Immature natural killer cell (primary cell): ENCODE results near the gene TTBK2. TPM values are rescaled to one million over a fixed set of nuclear protein-coding genes. Genes with fewer than 3 reads are reported as not detected.

Source experiments
- DNase-seq, 3 donors: peaks; one replicate each; pipeline ENCODE4 v3.0.0; 2022; ENCODE audit warnings: mixed read lengths in 1 of 3
- H3K27ac Mint-ChIP-seq, 6 donors: one replicate each; pipeline ENCODE4 v1.8.0; 2020; ENCODE audit warnings: mixed read lengths in 6 of 6, mild to moderate bottlenecking in 5 of 6, inconsistent platforms in 4 of 6, moderate library complexity in 3 of 6
- H3K27me3 Mint-ChIP-seq, 3 donors: one replicate each; pipeline ENCODE4 v1.8.0; 2020 to 2021; ENCODE audit warnings: low read depth in 3 of 3, mild to moderate bottlenecking in 3 of 3, mixed read lengths in 3 of 3, moderate library complexity in 3 of 3, inconsistent platforms in 1 of 3
- H3K36me3 Mint-ChIP-seq, 3 donors: one replicate each; pipeline ENCODE4 v1.8.0; 2020; ENCODE audit warnings: mixed read lengths in 3 of 3, inconsistent platforms in 2 of 3, mild to moderate bottlenecking in 2 of 3
- H3K4me1 Mint-ChIP-seq, 2 donors: one replicate each; pipeline ENCODE4 v1.8.0; 2020; ENCODE audit warnings: inconsistent platforms in 2 of 2, mild to moderate bottlenecking in 2 of 2, mixed read lengths in 2 of 2, moderate library complexity in 1 of 2
- H3K4me3 Mint-ChIP-seq, 5 donors: one replicate each; pipeline ENCODE4 v1.8.0; 2020; ENCODE audit warnings: mild to moderate bottlenecking in 5 of 5, mixed read lengths in 5 of 5, inconsistent platforms in 3 of 5, moderate library complexity in 3 of 5
- H3K9me3 Mint-ChIP-seq, 6 donors: one replicate each; pipeline ENCODE4 v1.8.0; 2020; ENCODE audit warnings: mild to moderate bottlenecking in 6 of 6, mixed read lengths in 6 of 6, inconsistent platforms in 4 of 6, moderate library complexity in 3 of 6
- polyA plus RNA-seq, 3 donors: library from polyadenylated mRNA; unstranded; fragments of 300-500 nt; fragmentation: Illumina TruSeq; gene quantifications; one replicate each; pipeline ENCODE4 v1.2.3, GENCODE V29; 2021

TTBK2 gene
- polyA plus RNA-seq, 3 donors from 2014 or later, result 5.1 to 11.0 (median 5.9) TPM

DNA sequence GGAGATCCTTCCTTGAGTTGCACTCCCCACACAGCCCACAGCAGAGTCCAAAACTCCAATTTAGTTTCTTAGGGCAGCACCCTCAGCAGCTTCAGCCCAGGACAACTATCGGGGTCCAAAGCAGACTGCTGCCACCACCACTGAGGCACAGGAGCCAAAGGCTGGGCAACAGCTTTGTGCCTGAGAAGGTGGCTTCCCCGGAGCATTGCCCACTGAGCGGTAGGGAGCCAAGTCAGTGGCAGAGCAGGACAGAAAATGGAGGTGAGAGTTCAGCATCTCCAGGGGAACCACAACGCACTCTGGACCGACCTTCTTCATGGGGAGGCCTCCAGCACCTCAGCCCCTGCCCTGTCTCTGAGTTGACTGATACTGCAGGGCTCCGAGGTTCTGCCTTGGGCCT lies 227.1 kb downstream of the TTBK2 start:
- no peak overlapping the region for H3K4me3 Mint-ChIP-seq
- H3K4me1 Mint-ChIP-seq, result peaks cover 18 to 25% of the 10 kb centered on the region in 2 donors
- DNase-seq, result no peak
- no peaks in the 10 kb centered on the region for H3K9me3 Mint-ChIP-seq
- peaks cover 0 to 2% (median 0%) of the 10 kb centered on the region in 3 donors for H3K27me3 Mint-ChIP-seq
- H3K36me3 Mint-ChIP-seq, result peaks cover 7 to 15% (median 10%) of the 10 kb centered on the region in 3 donors
- no peak overlapping the region for H3K27ac Mint-ChIP-seq

- H3K4me1 Mint-ChIP-seq, result peaks cover 18 to 25% of the 10 kb centered on the region in 2 donors
- H3K27me3 Mint-ChIP-seq, result peaks cover 0 to 2% (median 0%) of the 10 kb centered on the region in 3 donors
- peaks cover 10 to 15% (median 10%) of the 10 kb centered on the region in 3 donors for H3K36me3 Mint-ChIP-seq
- no peaks in the 10 kb centered on the region for H3K9me3 Mint-ChIP-seq
- no peak for DNase-seq
- H3K4me3 Mint-ChIP-seq, result no peak overlapping the region
- H3K27ac Mint-ChIP-seq, result no peak overlapping the region
Observed at GRCh38 chr15:42692997-42693396, 227.6 kb downstream of the TTBK2 start.

DNA sequence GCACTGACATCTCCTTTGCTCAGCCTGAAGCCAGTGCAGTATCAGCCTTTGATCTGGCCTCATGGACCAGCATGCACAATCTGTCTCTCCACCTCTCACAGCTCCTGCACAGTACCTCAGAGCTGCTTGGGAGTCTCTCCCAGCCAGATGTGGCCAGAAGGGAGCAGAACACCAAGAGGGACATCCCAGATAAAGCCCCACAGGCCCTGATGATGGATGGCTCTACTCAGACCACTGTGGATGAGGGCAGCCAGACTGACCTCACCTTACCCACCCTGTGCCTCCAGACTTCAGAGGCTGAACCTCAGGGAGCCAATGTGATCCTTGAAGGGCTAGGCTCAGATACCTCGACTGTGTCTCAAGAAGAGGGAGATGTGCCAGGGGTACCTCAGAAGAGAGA lies 228.0 kb downstream of the TTBK2 start:
- no peak for DNase-seq
- peaks cover 18 to 25% of the 10 kb centered on the region in 2 donors for H3K4me1 Mint-ChIP-seq
- H3K4me3 Mint-ChIP-seq, result no peak overlapping the region
- H3K9me3 Mint-ChIP-seq, result no peaks in the 10 kb centered on the region
- H3K27me3 Mint-ChIP-seq, result peaks cover 0 to 2% (median 0%) of the 10 kb centered on the region in 3 donors
- H3K27ac Mint-ChIP-seq, result no peak overlapping the region
- H3K36me3 Mint-ChIP-seq, result peaks cover 10 to 15% (median 12%) of the 10 kb centered on the region in 3 donors

DNA sequence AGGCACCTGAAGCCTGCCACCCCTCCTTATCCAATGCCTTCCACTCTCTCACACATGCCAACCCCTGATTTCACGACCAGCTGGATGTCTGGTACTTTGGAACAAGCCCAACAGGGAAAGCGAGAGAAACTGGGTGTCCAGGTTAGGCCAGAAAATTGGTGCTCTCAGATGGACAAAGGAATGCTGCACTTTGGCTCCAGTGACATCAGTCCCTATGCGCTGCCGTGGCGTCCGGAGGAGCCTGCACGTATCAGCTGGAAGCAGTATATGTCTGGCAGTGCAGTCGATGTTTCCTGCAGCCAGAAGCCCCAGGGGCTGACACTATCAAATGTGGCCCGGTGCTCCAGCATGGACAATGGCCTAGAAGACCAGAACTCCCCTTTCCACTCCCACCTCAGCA lies 228.8 kb downstream of the TTBK2 start:
- Mint-ChIP-seq H3K4me1 (peaks cover 18 to 25% of the 10 kb centered on the region in 2 donors), H3K36me3 (peaks cover 10 to 21% (median 12%) of the 10 kb centered on the region in 3 donors), H3K9me3 (no peaks in the 10 kb centered on the region), H3K4me3 (peak overlapping the region in 1 of 5 donors; percentile 20), H3K27ac (peak overlapping the region; percentile 61 to 90 (median 80)), H3K27me3 (peaks cover 0 to 2% (median 0%) of the 10 kb centered on the region in 3 donors)
- DNase-seq, result no peak

DNA sequence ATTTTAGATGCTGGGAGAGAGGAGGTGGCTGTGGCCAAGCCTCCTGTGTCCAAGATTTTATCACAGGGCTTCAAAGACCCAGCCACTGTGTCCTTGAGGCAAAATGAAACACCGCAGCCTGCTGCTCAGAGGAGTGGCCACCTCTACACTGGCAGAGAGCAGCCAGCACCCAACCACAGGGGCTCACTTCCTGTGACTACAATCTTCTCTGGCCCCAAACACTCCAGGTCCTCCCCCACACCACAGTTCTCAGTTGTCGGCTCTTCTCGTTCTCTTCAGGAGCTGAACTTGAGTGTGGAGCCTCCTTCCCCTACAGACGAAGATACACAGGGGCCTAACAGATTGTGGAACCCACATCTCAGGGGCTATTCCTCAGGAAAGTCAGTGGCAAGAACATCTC lies 229.3 kb downstream of the TTBK2 start:
- Mint-ChIP-seq H3K36me3 (peaks cover 6 to 19% (median 9%) of the 10 kb centered on the region in 3 donors), H3K27me3 (peaks cover 0 to 2% (median 0%) of the 10 kb centered on the region in 3 donors), H3K27ac (peak overlapping the region; percentile 61 to 90 (median 80)), H3K4me3 (peak overlapping the region in 4 of 5 donors; percentile 20 to 56 (median 36)), H3K9me3 (no peaks in the 10 kb centered on the region), H3K4me1 (peaks cover 18 to 25% of the 10 kb centered on the region in 2 donors)
- peak in 2 of 3 donors; percentile 14 to 18 for DNase-seq

Other genes with a start within 250 kb of the TTBK2 start
- gene CDAN1, start 183.7 kb downstream of the TTBK2 start, polyA plus RNA-seq, result 1 to 10 TPM; 3.9 to 8.2 (median 4.3) TPM
- gene UBR1, start 185.3 kb upstream of the TTBK2 start, polyA plus RNA-seq, result 10 to 100 TPM; 12.1 to 26.5 (median 15.1) TPM
- gene TMEM62, start 212.8 kb upstream of the TTBK2 start, polyA plus RNA-seq, result 10 to 100 TPM in 2 of 3 donors, 1 to 10 TPM in 1; 9.3 to 12.7 (median 12.5) TPM